ELR (cell line): ENCODE results near the gene ZNF138.
"Not testable (repeated sequence)": the region's sequence is repeated elsewhere in the genome, so short reads cannot be mapped to it uniquely, and the experiment has no call there.

Source experiments
- DNase-seq: peaks from one replicate; pipeline ENCODE4 v3.0.0-alpha.2; 2015; ENCODE audit warnings: low read depth

Gene ZNF138

DNA sequence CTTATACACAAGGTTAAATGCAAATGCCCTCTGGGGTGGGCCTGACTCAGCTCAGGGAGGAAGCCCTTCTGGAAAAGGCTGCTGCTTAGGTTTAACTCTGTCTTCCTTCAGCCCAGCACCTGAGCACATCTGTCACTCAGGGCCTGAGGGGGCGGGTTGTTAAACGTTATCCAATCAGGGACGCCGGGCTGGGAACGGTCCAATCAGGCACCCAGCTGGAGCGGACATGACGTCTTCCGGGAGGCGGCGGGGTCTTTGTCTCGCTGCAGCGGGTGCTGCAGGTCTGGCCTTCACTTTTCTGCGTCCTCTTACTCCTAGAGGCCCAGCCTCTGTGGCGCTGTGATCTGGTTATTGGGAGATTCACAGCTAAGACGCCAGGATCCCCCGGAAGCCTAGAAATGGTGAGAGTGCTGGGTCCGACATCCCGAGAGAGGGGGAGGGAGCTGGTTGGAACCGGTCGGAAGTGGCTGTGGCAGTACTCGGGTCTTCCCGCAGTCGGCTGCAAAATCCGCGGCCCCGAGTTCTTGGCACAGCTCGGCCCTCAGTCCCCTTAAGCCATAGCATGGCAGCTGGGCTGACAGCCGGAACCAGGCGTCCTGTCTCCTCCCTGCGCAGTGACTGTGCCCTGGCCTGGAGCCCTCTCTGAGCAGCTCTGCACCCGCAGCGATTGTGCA is at the start of gene ZNF138:
ZNF138 (plus strand) TSS at position 258 of the 674 bp plus-strand sequence; CDS start at position 399, 141 bp downstream.
- DNase-seq = peak; percentile 94

DNA sequence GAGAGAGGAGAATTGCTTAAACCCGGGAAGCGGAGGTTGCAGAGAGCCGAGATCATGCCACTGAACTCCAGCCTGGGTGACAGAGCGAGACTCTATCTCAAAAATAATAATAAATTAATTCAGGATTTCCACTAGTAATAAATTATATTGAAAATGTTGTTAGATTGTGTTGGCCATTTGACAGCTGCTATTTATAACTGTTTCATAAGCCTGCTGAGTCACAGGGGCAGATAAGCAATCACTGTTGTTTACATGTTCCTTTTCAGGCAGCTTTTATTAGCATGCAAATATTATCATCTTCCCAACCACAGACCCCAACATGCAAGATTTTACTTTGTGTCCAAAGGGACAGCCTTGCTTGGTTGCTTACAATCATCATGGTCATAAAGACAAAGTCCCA is 49.5 kb upstream of the ZNF138 start:
- DNase-seq = no peak

DNA sequence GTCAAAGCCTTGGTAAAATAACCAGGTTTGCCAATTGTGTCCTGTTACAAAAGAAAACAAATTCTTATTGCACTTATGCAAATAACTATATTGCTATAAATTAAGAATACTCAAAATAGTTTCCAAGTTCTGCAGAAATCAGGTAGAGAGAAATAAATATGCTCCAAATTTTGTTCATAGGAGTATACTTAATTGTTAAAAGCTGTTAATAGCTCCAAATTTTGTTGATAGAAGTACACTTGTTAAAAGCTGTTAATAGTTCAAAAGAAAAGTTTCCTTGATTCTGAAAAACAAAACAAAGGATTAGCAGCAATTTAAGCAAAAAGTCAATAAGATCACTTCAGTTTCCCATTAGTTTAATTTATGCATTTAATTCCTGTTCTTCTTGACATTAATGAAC is 46.4 kb upstream of the ZNF138 start:
- no peak for DNase-seq

DNA sequence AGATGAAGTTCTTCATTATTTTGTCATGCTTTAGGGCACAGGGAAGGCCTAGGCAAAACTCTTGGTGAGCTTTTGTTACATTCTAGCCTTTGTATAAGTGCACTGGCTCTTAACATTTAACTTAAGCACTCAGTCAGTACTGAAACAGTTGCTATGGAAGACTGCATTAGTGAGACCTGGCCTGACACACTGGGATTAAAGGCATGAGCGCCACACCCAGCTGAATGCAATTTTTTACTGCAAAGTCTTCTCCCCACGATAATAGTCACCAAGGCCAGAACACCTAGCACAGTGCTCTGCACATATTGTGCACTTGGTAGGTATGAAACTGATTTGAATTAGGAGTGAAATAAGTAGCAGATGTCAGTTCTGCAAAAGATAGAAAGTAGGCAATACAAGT is 41.2 kb upstream of the ZNF138 start:
- no peak for DNase-seq

DNA sequence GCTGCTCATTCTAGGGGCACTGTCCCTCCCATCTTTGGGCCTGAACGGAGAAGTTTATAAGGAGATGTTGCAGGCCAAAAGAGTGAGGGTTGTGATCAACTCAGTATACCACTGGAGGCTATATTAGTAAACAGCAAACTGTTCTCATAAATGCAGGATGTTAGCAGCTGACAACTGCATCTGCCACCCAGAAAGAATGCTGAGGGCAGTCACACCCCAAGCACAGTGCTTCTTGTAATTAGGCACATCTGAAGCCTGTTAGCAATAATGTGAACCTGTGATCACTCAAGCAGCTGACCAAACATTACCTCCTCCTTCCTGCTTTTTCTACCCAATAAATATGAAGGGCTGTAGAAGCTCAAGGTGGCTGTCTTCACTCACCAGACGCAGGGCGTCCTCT is 38.4 kb upstream of the ZNF138 start:
- DNase-seq = no peak

DNA sequence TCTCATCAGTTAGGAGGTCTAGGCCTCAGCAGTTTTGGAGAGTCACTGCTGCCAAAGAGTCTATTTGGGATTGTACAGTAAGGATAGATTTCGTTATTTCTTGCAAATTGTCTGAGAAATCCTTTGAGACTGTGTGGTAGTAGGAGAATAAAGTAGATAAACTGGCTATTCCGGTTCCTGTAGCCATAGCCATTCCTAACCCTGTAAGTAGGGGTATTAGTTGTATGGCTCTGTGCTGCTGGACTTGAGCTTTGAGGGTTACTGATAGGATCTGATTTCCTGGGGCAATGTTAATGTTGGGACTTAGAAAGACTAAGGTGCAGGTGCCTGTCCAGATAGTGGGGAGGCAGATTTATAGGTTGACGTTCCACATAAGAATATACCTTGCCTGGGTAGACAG is 36.1 kb upstream of the ZNF138 start:
- no peak for DNase-seq

DNA sequence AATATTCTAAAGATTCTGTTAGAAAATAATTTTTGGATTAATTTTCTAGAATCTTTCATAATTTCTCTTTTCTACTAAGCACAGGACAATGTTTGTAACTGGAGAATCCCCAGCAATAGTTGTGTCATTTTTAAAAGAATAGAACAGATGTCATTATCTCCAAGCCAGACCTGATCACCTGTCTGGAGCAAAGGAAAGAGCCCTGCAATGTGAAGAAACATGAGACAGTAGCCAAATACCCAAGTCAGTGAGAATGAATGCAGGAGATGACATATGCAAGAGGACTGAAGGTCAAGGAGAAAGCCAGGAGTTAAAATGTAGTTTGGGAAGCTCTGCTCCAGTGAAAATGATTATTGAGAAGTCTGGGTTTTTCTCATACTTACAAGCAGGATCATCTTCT is 25.4 kb upstream of the ZNF138 start:
- DNase-seq = no peak

DNA sequence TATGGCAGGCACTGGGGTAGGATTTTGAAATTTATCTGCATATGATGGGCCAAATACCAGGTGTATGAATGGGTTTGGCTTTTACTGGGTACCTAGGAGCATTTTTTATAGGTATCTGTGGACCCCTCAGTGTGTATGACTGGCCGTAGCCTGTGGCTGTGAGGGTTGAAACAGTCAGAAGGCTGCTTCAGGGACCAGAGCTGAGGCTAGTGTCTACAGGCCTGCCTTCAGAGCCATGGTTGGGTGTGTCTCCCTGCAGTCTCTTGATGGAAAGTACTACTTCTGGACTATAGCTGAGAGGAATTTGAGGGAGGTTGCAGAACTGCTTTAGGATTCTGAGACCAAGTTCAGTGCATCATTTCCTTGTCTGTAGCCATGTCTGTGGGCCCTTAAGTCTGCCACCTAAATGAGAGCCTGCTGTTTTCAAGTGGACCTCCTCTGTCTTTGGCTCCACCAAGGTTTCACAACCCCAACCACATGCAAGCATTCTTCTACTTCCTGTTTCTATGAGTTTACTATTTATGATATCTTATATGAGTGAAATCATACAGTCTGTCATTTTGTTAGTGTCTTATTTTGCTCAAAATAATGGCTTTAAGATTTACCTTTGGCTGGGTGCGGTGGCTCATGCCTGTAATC is 19.9 kb upstream of the ZNF138 start:
- DNase-seq = no peak

DNA sequence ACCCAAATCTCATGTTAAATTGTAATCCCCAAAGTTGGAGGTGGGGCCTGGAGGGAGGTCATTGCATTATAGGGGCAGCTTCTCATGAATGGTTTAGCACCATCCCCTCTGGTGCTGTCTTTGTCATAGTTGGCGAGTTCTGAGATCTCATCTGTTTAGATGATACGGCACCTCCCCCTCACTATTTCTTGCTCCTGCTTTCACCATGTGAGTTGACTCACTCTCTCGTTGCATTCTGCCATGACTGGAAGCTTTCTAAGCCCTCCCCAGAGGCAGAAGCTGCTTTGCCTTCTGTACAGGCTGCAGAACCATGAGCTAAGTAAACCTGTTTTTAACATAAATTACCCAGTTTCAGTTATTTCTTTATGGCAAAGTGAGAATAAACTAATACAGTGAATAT is 18.9 kb upstream of the ZNF138 start:
- DNase-seq = peak; percentile 5

DNA sequence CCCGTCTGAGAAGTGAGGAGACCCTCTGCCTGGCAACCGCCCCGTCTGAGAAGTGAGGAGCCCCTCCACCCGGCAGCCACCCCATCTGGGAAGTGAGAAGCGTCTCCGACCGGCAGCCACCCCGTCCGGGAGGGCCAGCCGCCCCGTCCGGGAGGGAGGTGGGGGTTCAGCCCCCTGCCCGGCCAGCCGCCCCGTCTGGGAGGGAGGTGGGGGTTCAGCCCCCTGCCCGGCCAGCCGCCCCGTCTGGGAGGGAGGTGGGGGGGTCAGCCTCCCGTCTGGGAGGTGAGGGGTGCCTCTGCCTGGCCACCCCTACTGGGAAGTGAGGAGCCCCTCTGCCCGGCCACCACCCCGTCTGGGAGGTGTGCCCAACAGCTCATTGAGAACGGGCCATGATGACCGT is 9.4 kb upstream of the ZNF138 start:
- not testable (repeated sequence) for DNase-seq

DNA sequence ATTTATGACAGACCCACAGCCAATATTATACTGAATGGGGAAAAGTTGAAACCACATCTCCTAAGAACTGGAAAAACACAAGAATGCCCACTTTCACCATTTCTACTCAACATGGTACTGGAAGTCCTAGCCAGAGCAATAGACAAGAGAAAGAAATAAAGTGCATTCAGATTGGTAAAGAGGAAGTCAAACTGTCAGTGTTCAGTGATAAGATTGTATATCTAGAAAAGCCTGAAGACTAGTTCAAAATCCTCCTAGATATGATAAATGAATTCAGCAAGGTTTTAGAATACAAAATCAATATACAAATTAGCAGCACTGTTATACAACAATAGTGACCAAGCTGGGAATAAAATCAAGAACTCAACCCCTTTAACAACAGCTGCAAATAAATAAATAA is 6.9 kb upstream of the ZNF138 start:
- DNase-seq = no peak

DNA sequence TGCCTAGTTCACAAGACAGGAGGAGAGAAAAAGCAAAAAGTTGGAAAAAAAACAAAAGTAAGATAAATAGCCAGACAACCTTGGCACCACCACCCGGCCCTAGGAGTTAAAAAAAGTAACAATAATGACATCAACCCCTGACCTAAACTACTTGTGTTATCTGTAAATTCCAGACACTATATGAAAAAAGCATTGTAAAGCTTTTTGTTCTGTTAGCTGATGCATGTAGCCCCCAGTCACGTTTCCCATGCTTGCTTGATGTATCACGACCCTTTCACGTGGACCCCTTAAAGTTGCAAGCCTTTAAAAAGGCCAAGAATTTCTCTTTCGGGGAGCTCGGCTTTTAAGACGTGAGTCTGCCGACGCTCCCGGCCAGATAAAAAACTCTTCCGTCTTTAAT is 5.0 kb upstream of the ZNF138 start:
- not testable (repeated sequence) for DNase-seq

DNA sequence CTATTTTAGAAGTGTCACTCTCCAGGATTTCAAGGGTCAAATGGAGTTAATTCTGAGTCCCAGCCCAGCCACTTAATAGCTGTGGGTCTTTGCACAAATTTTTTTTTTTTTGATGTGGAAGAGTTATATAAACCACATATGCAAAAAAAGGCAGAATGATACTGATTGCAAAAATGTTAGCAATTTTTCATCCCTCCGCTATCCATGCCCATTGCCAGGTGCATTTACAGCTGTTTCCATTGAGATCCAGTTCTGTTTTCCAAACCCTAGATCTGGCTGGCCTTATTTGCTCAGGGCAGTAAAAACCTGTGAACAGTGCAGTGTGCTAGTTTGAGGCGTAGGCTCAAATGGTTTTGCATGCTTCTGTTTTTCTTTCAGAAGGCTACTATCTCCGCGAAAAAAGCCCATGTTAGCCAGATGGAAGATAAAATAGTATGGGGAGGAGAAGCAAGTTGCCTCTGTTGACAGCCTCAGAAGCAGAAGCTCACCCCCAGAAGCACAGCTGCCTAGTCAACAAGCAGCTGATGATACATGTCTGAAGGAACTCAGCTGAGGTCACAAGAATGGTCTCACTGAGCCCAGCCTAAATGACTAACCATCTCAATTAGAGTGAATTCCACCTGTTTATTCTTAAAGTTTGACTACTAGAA is 997 bp upstream of the ZNF138 start:
- peak; percentile 24 for DNase-seq

DNA sequence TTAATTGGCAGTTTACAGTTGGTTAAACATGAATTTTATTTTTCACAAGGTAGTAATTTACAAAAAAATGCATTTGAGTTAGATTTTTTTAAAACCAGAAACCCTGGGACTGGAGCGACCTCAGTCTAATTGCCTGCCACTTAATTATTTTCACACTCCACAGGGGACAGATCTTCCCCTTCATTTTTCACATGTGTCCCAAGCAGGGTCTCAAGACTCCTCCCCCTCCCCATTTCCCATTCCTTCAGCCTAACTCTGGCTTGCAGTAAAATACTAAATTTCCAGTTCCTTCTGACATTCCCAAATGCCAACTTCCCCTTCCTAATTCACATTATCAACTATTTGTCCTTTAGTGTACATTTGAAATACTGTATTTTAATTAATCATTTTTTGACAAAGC is 948 bp downstream of the ZNF138 start:
- no peak for DNase-seq

DNA sequence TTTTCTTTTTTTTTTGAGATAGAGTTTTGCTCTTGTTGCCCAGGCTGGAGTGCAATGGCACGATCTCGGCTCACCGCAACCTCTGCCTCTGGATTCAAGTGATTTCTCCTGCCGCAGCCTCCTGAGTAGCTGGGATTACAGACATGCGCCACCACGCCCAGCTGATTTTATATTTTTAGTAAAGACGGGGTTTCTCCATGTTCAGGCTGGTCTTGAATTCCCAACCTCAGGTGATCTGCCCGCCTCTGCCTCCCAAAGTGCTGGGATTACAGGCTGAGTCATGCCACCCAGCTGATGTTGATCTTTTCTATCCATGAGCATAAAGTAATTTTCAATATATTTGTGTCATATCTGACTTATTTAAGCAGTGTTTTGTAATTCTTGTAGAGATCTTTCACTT is 4.9 kb downstream of the ZNF138 start:
- DNase-seq = not testable (repeated sequence)

DNA sequence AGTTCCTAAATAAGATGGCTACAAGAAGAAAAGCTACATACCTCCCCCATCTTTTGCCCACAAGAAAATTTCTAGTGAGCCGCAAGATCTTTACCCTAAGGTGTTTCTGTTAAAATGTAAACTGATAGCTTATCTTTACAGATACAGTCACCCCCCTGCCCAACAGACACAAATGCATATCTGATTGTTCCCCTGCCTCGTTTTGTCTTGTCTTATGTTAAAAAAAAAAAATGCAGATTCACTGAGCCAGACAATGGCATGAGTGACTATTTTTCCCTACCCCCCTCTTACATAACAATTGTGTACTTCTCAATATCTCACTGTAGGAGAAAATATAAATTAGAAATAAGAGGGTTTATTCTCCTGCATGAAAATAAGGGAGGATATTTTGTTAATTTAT is 8.5 kb downstream of the ZNF138 start:
- no peak for DNase-seq

DNA sequence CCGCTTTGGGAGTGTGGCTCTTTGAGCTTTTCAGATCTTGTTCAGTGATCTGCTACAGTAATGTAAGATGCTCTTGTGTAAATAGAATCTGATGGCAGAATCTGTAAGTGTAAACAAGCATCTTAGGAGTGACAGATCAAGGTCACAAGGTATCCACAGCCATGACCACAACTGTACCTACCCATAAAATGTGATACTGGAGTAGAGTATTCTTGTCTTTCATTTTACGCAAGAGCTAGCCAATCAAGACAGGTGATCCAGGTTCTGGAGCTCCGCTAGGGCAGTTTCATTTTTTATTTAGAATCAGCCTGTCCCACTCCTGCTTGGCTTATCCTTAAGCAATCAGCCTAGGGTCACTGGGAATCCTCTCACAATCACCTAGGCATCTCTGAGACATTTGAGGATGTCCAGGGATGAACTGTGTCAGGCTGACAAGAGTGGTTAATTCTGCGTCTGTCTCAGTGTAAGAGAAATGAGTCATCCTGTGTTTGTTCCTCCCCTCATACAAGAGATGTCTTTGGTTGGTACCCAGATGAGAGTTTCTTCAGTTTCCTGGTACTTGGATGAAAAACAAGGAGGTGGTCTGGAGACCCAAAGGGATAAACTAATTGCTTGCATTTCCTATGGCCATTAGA is 13.6 kb downstream of the ZNF138 start:
- no peak for DNase-seq

DNA sequence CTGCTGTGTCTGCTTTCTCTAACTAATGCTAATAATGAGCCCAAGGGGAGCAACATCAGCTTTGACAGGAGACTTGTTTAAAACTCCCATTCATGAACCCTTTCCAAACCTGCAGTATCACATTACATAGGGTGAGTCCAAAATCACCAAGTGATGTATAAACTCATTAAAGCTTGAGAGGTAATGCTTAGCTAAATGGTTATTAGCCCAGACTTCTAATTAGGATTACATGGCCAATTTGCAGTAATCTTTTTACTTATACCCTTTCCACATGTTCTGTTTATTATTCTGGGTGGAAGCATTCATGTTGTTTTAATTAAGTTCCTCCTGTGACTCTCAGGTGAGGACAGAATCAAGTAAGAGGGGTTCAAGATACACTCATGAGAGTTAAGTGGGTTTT is 17.5 kb downstream of the ZNF138 start:
- no peak for DNase-seq

DNA sequence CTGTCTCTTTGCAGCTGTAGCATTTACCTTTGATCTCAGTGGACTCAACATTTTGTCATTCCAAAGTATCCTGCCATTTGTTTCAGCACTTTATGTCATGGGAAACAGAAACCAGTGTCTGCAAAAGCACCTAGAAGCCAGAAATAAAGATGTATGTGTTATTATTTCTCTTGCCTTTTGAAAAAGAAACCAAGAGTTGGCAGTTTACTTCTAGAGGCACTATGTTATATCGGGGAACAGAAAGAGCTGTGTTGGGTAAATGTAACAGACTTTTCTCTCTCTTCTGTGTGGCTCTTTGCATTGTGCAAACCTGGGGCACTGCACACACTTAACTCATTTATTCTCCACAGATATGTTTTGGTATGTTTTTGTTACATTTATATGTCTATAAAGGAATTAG is 36.7 kb downstream of the ZNF138 start:
- no peak for DNase-seq

DNA sequence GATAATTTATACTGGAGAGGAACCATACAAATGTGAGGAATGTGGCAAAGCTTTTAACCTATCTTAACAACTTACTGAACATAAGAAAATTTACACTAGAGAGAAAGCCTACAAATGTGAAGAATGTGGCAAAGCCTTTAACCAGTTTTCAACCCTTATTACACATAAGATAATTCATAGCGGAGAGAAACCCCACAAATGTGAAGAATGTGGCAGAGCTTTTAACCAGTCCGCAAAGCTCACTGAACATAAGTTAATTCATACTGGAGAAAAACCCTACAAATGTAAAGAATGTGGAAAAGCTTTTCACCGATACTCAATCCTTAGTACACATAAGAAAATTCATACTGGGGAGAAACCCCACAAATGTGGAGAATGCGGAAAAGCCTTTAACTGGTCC is 37.9 kb downstream of the ZNF138 start:
- DNase-seq = no peak

DNA sequence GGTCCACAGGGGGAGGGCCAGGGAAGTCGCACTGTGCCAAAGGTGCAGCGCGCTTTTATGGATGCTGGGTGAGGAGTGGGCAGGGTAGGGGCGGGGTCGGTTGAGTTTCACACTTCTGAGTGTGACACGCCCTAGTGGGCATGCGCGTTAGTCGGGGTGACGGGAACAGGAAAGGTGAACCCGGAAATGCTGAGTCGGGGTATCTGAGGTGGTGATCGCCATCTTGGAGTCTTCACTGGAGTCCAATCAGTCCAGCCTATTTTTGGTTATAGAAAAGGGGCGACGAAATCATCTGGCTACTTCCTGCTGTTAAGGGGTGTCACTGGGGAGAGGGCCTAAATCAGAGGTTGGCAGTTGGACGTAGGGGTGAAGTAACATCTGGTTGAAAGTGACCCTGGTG is 40.8 kb downstream of the ZNF138 start:
- DNase-seq = no peak

DNA sequence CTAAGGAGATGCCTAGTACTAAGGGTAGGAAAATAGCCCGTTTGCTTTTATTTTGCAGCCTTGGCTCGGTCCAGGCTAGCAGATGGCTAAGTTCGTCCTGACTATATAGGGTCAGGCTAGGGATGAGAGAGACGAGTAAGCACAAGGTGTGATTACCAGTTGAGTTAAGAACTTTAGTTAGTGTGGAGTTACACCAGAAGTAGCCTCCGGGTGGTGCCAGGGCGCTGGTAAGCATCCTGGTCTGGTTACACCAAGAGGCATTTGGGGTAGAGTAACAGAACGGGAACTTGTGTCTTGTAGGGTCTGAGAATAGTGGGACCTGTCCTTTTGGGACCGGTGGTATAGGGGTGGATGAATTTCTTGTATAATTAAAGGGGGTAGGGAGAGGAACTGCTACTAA is 41.6 kb downstream of the ZNF138 start:
- DNase-seq = not testable (repeated sequence)

DNA sequence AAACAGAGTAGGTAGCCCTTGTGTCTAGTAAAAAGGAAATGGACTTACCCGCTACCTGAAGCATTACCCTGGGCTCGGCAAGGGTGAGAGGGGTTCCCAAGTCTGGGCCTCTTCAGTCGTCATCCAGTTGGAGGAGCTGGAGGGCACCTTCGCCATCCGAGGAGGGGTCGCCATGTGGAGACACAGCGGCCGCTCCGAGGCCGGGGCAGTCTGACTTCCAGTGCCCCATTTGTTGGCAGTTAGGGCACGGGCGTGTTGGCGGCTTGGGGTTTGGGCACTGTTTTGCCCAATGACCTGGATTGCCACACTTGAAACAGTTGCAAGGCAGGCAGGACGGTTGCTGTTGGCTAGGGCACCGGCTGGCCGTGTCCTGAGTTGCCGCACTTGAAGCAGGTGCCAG is 43.8 kb downstream of the ZNF138 start:
- DNase-seq = not testable (repeated sequence)
